GM12875 (cell line): ENCODE measurements around the gene EGFL7.

ENCODE experiments used
- H3K4me3 ChIP-seq: one replicate; pipeline ENCODE4 v1.5.1; 2011; ENCODE audit warnings: low read depth, low read length, control low read depth
- CTCF ChIP-seq: IDR thresholded peaks from 2 replicates; pipeline ENCODE4 v1.5.1; 2011; ENCODE audit warnings: low read depth, mild to moderate bottlenecking, control low read depth, inconsistent platforms, low read length, moderate library complexity, borderline replicate concordance; ENCODE audit not compliant: insufficient read depth

EGFL7 gene

GRCh38 chr9:136660971-136661550 is 1.7 kb upstream of the EGFL7 start:
- H3K4me3 ChIP-seq: no peak overlapping the region

GRCh38 chr9:136661641-136662325 is 933 bp upstream of the EGFL7 start:
- no peak overlapping the region for H3K4me3 ChIP-seq
- TF ChIP-seq CTCF: no peak

More at GRCh38 chr9:136660971-136661550, 1.7 kb upstream of the EGFL7 start:
- no peak for TF ChIP-seq CTCF

GRCh38 chr9:136662326-136662655 is 425 bp upstream of the EGFL7 start:
- TF ChIP-seq CTCF: no peak
- H3K4me3 ChIP-seq: no peak overlapping the region

- no peak overlapping the region for H3K4me3 ChIP-seq
- TF ChIP-seq CTCF: no peak
Measured at GRCh38 chr9:136664000-136664915, 1.5 kb downstream of the EGFL7 start.

- TF ChIP-seq CTCF: 0 out of 2 replicates have a peak, but pooled peaks have one; percentile 21
- no peak overlapping the region for H3K4me3 ChIP-seq
Measured at GRCh38 chr9:136665111-136665703, 2.5 kb downstream of the EGFL7 start.

GRCh38 chr9:136665704-136666371 is 3.1 kb downstream of the EGFL7 start:
- 0 out of 2 replicates have a peak, but pooled peaks have one; percentile 9 for TF ChIP-seq CTCF
- H3K4me3 ChIP-seq: no peak overlapping the region
